Left kidney (tissue), 2 donors: ENCODE measurements around the gene RBM19. TPM values are rescaled to one million over a fixed set of nuclear protein-coding genes. Genes with fewer than 3 reads are reported as not detected.
"Not testable (repeated sequence)": the region's sequence is repeated elsewhere in the genome, so short reads cannot be mapped to it uniquely, and the experiment has no call there.

Experiments used
- DNase-seq: peaks from one replicate; pipeline ENCODE4 v3.0.0-alpha.2; 2013
- polyA plus RNA-seq: library from polyadenylated mRNA; unstranded; fragments of 120-200 nt; gene quantifications from one replicate; pipeline ENCODE4 v1.2.1, GENCODE V29; 2013; ENCODE audit not compliant: insufficient read length

The RBM19 gene
- polyA plus RNA-seq, 1 donor = 41.9 TPM

DNA sequence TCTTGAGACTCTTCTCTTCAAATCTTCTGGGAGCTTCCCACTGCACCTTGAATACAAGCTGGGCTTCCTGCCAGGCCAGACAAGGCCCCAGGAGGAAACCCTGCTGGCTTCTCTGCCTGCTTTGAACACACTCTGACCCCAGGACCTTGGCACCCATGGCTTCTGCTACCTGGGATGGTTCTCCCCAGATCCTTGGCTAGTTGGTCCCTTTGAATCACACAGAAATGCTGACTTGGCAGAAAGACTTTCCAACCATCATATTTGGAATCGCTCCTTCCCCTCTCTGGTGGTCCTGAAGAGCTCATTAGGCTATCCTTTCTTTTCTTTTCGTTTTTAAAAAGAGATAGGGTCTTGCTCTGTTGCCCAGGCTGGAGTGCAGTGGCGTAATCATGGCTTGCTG is 132.7 kb downstream of the RBM19 start:
- no peak for DNase-seq

DNA sequence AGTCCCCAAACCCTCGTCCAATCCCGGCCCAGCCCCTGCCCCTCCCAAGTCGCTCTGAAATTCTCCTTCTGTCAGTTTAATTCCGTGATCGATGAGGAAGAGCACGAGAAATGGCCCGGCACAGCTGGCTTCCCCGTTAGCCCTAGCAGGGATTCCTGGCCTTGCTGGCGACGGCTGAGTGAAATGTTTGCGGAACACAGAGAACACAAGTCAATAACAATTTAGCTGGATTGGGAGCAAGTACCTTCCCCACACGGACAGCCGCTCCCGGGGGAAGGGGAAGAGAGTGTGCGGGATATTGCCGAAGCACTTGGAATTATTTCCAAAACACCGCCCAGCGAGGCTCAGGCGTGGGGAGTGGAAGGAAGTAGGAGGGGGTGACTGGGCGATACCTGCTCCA is 134.6 kb downstream of the RBM19 start:
- no peak for DNase-seq

DNA sequence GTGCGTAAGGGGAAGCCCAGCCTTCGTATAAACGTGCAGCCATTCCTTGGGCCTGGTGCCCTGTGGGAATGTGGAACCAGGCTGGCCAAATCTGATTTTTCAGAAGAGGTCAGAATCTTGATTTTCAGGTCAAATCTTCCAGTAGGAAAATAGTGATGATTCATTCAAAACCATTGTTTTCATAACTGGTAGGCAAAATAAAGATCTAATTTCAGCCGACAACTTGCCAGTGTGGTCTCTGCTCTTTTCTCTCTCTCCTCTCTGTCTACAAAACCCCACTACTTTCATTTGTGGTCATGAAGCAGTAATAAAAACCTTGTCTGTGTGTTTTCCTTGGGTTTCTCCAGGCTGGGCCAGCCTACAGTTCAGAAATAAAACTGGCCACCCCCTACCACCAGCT is 135.1 kb downstream of the RBM19 start:
- DNase-seq = no peak

DNA sequence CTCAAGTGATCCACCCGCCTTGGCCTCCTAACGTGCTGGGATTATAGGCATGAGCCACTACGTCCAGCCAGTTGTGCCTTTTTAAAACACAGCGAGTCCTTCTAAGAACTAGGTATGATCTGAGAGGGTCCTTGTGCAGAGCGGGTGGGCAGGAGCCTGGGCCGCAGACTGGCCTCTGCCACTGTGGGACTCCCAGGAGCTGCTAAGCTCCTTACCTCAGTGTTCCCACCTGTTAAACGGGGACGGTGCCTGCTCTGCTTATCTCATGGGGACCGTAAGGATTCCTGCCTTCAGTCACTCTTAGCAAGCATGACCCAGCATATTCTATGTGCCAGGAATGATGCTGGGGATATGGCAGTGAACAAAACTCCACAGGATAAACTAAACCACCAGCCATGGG is 136.9 kb downstream of the RBM19 start:
- DNase-seq = no peak

DNA sequence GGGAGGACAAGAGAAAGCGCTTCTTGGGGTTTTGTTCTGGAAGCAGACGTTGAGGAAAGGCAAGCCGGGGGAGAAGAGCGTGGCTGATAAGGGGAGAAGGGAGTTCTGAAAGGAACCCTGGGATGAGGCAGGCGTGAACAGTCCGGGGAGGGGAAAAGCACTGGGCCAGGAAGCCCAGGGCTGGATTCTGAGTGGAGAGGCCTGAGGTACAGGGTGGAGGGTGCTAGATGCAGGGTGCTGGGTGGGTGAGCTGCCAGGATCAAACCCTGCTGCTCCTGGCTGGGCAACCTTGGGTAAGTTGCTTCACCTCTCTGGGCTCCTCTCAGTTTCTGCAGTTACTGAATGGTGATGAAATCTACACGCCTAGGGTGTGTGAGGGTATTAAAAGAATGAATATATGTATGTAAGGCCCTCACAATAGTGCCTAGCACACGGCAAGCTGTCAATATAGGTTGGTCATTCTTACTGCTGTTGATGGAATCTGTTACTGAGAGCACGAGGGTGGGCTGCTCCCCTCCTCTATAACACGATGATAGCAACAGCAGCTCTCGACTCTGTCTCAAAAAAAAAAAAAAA is 138.5 kb downstream of the RBM19 start:
- DNase-seq = no peak

DNA sequence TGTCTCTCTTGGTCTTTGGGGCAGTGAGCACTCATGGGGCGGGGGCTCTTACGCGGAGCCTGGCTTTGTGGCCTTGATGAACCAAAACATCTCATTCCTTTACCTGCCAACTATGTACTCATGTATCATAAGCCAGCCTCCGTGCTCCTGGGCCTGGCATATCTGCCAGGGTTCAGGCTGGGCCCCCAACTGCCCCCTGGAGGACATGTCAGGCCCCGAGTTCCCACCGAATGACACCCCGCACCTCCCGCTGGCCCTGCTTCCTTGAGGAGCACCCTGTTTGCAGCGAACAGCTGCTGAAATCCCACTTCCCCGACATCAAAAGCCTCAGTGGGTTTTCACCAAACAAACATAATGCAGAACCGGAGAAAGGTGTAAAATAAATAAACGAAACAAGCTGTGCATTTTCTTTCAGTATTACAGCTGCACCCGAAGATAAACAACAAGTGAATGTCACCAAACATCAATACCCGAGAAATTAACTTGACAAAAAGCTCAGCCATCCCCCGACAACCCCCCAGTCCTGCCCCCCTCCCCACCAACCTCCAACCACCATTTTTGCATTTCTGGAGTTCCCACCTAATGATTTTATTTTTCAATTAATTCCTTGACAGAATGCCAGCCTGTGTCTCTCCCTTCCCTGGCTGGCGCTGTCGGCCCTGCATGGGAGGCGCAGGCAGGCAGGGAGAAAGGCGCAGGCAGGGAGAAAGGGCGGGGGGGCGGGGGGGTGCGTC is 139.2 kb downstream of the RBM19 start:
- no peak for DNase-seq

DNA sequence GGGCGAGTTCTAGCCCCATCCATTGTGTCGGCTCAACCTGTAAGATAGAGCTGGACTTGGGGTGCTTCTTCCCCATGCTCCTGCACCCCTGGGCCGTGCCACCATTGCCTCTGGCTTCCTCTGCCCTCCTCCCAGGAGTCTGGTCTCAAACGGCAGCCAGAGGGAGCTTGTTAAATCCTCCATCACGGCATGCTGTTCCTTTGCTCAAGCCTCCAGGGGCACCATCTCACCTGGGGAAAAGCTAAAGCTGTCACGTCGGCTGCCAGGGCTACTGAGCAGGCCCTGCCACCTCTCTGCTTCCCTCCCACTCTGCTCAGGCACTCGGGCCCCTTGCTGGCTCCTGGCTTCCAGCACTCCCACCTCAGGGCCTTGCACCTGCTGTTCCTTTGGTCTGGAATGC is 140.4 kb downstream of the RBM19 start:
- DNase-seq = no peak

DNA sequence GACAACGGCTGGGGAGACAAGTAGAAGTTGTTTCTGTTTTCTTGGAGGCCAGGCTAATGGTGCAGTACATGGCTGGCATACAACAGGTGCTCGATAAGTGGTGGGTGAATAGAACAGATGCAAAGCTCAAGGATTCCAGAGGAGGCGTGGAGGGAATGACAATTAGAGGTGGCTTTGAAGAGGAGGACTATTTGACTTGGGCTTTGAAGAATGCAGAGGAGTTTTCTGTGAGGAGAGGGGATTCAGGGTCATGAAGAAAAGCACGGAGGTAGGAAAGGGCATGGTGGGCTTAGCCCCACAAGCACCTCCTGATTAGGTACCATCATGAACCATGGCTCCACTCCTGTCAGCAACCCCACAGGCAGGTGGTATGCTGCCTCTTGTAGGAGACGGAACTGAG is 142.3 kb downstream of the RBM19 start:
- no peak for DNase-seq

DNA sequence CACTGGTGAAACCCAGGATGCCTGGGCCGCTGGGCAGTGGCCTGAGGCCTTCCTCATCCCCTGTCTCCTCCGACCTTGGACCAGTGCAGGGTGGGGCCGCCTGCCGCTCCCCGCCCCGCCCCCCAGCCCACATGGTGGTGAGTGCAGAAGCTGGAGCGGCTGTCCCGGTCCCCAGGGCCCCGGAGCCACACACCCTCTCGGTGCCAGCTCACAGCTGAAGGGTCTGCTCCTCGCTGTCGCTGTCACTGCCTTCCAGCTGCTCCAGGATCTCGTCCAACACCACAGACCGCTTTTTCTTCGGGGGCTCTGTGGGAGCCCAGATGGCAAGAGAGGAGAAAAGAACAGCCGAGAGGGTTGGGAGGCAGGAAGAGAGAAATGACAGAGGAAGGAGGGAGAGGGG is 143.1 kb downstream of the RBM19 start:
- DNase-seq = no peak

DNA sequence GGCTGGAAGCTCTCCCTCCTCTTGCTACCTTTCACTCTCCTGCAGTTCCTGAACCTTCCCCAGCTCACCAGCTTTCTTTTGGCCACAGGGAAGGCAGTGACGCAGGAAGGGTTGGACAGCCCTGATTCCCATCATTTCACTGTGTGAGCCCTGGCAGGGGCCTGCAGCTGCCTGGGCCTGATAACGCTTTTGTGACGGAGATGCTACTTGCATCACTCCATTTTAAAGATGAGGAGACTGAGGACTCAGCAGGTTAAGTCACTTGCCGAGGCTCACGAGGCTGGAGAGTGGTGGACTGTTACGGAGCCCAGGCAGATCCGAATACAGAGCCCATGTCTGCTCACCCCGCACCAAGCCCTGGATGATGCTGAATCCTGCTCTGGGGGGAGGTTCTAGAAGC is 145.3 kb downstream of the RBM19 start:
- no peak for DNase-seq

DNA sequence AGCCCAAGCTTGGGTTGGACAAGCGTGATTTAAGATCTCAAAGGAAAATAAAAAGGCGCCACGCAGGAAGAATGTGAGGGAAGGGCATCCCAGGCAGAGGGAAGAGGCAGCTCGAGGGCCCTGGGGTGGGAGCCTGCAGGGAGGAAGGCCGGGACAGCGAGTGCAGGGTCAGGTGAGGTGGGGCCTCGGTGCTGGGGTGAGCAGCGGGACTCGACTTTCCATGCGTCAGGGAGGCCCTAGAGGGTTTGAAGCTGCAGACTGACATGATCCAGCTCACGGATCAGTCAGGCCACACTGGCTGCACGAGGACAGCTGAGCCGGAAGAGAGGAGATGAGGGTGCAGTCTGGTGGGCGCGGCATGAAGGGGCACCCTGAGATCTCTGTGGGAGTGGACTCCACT is 145.8 kb downstream of the RBM19 start:
- no peak for DNase-seq

DNA sequence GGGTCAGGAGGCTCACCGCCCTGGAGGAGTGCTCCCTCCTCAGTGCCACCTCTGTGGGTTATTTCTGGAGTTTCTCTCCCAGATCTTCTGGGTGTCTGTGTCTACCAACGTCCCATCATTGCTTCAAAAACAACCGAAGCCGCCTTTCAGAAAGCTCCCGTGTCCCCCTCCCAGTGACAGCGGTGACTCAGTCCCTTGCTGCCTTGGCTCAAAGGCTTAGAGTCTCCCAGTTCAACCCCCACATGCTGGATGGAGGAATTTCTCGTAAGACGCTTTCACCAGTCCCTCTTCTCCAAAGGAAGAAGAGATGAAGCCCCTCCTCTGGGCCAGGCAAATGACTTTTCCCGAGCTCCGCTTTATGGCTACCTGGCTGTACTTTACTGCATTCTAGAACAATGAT is 146.6 kb downstream of the RBM19 start:
- no peak for DNase-seq

DNA sequence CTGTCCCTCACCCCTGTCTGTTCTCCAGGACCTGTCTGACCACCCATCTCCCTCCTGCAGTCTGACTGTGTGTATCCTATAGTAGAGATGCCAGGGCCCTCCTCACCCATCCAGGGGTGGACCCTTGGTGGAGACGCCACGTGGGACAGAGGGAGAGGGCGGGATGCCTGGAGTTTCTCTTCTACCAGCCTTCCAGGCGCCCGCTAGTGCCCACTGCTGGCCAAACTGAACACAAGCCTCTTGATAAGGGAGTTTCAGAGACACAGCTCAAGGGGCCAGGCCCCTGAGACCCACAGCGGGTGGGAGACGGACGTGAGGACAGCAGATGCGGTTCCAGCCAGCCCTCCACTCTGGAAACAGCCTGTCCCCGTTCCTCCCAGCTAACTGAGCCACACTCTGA is 147.3 kb downstream of the RBM19 start:
- DNase-seq = no peak

DNA sequence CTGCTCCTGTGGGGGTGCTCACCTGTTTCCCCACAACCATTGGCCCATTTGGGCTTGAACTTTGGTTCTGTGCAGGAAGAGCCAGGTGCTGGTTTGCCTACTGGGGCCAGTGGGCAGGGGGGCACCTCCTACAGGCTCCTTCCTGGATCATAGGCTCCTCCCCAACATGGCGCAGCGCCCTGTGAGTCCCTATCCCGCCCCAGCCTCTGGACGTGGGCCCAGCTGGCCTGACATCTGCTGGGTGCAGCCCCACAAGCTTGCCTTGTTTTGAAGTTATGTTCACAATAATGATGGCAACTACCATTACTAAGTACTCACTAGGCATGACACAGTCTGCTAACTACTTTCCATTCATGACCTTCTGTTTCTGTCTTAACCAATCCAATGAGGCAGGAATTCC is 147.8 kb downstream of the RBM19 start:
- no peak for DNase-seq

DNA sequence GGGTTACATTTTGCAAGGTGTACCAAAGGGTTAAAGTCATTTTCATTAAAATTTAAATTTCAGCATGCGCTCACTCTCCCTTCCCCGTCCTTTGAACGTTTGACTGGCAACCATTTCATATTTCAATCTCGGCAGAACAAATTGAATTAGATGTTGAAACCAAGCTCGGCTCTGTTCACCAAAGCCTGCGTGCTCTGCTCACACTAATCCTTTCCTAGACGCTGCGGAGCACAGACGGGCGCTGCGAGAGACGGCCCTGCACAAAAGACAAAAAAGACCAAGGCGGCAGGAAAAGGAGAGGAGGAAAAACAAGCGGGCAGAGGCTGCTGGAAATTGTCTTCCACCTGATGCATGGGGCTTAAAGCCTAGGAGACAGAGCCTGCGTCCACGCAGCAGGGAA is 149.3 kb downstream of the RBM19 start:
- no peak for DNase-seq

DNA sequence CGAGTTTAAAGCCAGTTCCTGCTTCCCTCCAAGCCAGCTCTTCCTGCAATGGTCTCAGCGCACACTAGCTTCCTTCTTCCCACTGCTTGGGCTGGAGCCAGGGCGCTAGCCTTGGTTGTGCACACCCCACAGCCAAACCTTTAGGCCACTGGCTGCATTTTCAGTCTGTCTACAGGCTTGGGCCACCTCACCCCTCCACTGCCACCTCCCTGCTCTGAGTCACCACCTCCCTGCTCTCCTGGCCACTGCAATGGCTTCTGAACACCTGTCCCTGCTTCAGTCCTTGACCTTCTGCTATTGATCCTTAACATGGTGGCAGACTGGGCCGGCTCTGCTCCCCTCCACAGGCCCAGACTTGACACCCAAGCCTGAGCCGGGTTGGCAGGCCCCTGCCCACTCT is 151.1 kb downstream of the RBM19 start:
- no peak for DNase-seq

DNA sequence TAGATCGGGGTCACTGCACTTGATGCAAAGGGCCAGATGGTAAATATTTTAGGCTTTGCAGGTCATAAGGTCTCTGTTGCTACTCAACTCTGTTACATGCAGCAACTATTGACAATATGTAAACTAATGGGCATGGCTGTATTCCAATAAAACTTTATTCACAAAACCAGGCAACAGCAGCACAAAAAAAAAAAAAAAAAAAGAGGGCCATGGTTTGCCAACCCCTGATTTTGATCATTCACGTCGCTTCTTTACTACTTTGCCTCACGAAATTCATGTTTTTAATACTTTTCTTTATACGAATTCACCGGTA is 152.9 kb downstream of the RBM19 start:
- no peak for DNase-seq

DNA sequence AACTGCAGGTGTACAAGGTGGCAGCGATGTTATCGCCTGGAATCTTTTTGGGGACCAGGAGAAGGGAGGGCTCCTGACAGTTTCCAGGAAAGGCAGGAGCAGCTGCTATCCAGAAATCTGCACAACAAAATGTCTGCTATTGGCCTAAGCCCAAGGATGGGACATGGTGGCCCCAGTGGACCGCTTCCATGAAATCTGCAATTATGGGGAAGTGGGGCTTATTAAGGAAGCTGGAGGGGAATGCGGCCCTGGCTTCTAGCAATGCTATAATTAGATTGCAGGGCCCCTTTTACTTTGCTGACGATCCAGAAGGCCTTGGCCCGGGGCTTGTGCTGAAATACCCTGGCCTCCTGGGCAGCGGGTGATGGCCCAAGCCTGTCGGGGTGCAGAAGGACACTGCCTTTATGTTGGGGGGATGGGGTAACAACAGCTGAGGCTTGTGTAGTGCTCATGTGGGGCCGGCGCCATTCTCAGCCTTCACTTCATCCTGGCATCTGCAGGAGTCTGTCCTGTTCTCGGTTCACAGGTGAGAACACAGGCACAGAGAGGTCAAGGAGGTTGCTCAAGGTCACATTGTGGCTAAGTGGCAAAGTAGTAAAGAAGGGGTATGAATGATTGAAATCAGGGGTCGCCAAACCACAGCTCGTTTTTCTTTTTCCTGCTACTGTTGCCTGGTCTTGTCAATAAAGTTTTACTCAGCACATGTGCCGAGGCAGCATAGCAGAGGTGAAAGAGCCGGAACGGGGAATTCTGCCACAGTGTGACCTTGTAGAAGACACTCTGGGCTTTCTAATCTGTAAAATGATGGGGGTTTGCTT is 153.5 kb downstream of the RBM19 start:
- no peak for DNase-seq

DNA sequence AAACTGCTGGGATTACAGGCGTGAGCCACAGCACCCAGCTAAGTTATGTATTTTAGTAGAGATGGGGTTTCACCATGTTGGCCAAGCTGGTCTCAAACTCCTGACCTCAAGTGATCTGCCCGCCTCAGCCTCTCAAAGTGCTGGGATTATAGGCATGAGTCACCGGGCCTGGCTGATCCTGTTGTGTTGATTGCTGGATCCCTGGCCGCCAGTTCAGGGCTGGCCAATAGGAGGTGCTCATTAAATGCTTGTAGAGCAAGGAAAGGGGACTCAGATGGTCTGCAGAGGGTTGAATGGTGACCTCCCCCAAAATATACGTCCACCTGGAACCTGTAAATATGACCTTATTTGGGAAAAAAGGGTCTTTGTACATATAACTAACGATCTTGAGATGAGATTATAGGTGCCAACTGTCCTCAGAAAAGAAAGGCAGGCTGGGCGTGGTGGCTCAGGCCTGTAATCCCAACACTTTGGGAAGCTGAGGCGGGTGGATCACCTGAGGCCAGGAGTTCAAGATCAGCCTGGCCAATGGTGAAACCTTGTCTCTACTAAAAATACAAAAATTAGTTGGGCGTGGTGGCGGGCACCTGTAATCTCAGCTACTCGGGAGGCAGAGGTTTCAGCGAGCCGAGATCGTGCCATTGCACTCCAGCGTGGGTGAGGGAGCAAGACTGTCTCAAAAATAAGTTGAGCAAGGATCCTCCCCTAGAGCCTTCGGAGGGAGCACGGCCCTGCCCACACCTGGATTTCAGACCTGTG is 156.5 kb downstream of the RBM19 start:
- not testable (repeated sequence) for DNase-seq

DNA sequence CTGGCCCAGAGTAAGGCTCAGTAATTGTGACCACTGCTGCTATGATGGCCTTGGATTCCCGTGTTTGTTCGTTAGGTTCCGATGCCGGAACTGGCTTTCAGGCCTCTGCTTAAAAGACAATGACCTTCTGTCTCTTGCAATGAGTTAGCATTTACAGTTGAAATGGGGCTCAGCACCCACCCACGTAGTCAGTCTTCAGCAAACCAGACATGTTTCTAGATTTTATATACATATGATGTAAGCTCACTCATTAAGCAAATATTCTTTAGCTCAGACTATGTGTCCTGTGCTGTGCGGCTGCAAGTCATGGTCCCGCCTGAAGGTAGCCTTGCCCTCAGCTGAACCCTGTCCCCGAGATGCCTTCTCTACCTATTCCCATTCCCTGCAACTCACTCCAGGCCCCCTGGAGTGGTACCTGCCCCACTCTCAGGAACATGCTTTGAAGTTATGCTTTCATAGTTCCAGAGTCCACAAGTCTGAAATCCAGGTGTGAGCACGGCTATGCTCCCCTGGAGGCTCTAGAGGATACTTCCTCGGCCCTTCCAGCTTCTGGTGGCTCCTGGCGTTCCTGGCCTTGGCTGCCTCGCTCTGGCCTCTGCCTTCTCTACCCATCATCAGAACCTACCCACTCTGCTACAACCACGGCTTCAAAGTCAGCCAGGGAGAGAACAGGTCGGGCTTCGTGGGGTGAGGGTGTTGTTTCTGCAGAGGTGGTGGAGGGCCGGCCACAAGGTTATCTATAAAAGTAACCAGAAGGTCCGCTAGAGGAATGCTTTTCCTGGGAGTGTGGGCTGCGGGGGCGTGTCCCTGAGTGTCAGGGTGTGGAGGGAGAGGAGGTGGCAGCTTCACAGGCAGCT is 157.8 kb downstream of the RBM19 start:
- no peak for DNase-seq

DNA sequence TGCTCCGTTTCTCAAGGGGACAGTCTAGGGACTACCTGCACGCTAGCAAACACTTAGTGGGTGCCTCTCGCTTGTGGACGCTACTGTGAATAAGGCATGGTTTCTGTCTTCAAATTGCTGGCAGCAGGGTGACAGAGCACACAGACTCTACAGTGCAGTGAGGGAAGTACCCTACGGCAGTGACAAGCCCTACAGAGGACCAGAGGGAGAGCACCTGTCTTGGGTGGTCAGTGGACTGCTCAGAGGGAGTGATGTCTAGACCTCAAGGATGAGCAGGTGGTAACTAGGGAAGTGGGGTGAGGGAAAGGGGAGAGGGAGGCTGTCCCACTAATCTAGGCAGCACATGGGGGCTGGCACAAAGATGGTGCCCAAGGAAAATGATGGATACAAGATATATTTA is 160.5 kb downstream of the RBM19 start:
- no peak for DNase-seq
